Activated CD8-positive, alpha-beta memory T cell treated with anti-CD3 and anti-CD28 coated beads, Interleukin-2, amount 50 U/mL, for 24 hours (primary cell): ENCODE results near the gene SERP1.
"Not testable (repeated sequence)": the region's sequence is repeated elsewhere in the genome, so short reads cannot be mapped to it uniquely, and the experiment has no call there.

Experiments
- DNase-seq: peaks from one replicate; pipeline ENCODE4 v3.0.0-alpha.2; 2020; ENCODE audit errors: extremely low read depth

The SERP1 gene

GRCh38 chr3:150538324-150539208 is 7.7 kb downstream of the SERP1 start:
- DNase-seq: no peak

- DNase-seq: no peak
Observed at GRCh38 chr3:150535204-150535603, 11.1 kb downstream of the SERP1 start.

- DNase-seq: no peak
Observed at GRCh38 chr3:150531775-150532174, 14.5 kb downstream of the SERP1 start.

- no peak for DNase-seq
Observed at GRCh38 chr3:150528354-150528797, 17.9 kb downstream of the SERP1 start.

- no peak for DNase-seq
Observed at GRCh38 chr3:150527464-150528255, 18.6 kb downstream of the SERP1 start.

- DNase-seq: no peak
Observed at GRCh38 chr3:150523538-150523937, 22.8 kb downstream of the SERP1 start.

- DNase-seq: no peak
Observed at GRCh38 chr3:150521463-150521862, 24.8 kb downstream of the SERP1 start.

GRCh38 chr3:150520408-150520807 is 25.9 kb downstream of the SERP1 start:
- DNase-seq: no peak

- no peak for DNase-seq
Observed at GRCh38 chr3:150519026-150519425, 27.3 kb downstream of the SERP1 start.

- DNase-seq: no peak
Observed at GRCh38 chr3:150515210-150515609, 31.1 kb downstream of the SERP1 start.

- no peak for DNase-seq
Observed at GRCh38 chr3:150511122-150511821, 35.0 kb downstream of the SERP1 start.

- no peak for DNase-seq
Observed at GRCh38 chr3:150509780-150510179, 36.5 kb downstream of the SERP1 start.

GRCh38 chr3:150508401-150508800 is 37.9 kb downstream of the SERP1 start:
- no peak for DNase-seq

GRCh38 chr3:150504483-150504882 is 41.8 kb downstream of the SERP1 start:
- DNase-seq: no peak

- no peak for DNase-seq
Observed at GRCh38 chr3:150503402-150504099, 42.7 kb downstream of the SERP1 start.

GRCh38 chr3:150500960-150501359 is 45.3 kb downstream of the SERP1 start:
- DNase-seq: not testable (repeated sequence)

- no peak for DNase-seq
Observed at GRCh38 chr3:150497956-150498355, 48.3 kb downstream of the SERP1 start.

- no peak for DNase-seq
Observed at GRCh38 chr3:150495563-150496168, 50.6 kb downstream of the SERP1 start.

GRCh38 chr3:150495149-150495548 is 51.1 kb downstream of the SERP1 start:
- no peak for DNase-seq

GRCh38 chr3:150494411-150494977 is 51.8 kb downstream of the SERP1 start:
- DNase-seq: no peak
